Measurements from ENCODE around the gene ENOX1.

Gene ENOX1

DNA sequence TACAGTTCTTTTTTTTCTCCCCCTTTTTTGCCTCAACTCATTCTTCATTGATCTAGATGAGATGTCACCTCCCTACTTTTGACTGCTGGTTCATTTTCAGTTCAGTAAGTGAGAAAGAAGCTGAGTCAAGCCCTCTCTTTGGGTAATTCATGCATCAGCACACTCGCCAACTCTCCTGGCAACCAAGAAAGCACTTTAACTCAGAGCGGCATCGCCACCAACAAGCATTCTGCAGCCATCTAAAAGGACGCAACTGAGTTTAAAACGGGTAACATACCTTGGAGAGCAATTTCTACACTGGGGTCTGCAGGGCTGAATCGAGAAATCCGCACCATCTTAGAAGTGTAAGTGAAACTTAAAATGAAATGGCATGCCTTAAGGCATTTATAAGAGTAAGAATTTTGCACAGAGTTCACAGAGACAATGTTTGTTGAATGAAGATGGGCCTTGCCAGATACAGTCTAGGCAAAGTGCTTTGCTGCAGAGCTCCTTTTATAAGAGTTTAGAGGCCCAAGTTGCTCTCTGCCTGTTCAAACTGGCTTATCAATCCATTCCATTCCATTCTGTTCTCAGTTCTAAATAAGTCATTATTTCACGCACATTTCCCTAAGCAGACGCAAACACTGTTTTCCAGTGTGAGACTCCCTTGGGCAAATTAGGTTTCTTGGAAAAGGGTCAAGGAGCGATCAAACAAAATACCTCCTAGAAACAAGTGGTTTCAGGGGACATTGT lies 338.0 kb downstream of the ENOX1 start:
- no peaks in the 10 kb centered on the region for H3K4me1 ChIP-seq (ENCODE audit: control insufficient read depth, insufficient read depth, low read length)
- H3K27ac ChIP-seq (ENCODE audit: extremely low read depth, low read depth, low read length): no peak overlapping the region
- ChIA-PET CTCF (no interaction called here), POLR2A (no interaction called here)
- no peaks in the 10 kb centered on the region for H3K36me3 ChIP-seq (ENCODE audit: control insufficient read depth in 2 of 2, insufficient read depth in 1 of 2, low read length in 2 of 2)
- TF ChIP-seq, protein P1, sequence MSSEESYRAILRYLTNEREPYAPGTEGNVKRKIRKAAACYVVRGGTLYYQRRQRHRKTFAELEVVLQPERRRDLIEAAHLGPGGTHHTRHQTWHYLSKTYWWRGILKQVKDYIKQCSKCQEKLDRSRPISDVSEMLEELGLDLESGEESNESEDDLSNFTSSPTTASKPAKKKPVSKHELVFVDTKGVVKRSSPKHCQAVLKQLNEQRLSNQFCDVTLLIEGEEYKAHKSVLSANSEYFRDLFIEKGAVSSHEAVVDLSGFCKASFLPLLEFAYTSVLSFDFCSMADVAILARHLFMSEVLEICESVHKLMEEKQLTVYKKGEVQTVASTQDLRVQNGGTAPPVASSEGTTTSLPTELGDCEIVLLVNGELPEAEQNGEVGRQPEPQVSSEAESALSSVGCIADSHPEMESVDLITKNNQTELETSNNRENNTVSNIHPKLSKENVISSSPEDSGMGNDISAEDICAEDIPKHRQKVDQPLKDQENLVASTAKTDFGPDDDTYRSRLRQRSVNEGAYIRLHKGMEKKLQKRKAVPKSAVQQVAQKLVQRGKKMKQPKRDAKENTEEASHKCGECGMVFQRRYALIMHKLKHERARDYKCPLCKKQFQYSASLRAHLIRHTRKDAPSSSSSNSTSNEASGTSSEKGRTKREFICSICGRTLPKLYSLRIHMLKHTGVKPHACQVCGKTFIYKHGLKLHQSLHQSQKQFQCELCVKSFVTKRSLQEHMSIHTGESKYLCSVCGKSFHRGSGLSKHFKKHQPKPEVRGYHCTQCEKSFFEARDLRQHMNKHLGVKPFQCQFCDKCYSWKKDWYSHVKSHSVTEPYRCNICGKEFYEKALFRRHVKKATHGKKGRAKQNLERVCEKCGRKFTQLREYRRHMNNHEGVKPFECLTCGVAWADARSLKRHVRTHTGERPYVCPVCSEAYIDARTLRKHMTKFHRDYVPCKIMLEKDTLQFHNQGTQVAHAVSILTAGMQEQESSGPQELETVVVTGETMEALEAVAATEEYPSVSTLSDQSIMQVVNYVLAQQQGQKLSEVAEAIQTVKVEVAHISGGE (tag by site-specific recombination; conservative IDR thresholded peaks at IDR 0.05; ENCODE audit: low read depth): no peak
- TF ChIP-seq ZNF785 (tag by site-specific recombination; IDR thresholded peaks at IDR 0.05): no peak
- TF ChIP-seq, protein P2, sequence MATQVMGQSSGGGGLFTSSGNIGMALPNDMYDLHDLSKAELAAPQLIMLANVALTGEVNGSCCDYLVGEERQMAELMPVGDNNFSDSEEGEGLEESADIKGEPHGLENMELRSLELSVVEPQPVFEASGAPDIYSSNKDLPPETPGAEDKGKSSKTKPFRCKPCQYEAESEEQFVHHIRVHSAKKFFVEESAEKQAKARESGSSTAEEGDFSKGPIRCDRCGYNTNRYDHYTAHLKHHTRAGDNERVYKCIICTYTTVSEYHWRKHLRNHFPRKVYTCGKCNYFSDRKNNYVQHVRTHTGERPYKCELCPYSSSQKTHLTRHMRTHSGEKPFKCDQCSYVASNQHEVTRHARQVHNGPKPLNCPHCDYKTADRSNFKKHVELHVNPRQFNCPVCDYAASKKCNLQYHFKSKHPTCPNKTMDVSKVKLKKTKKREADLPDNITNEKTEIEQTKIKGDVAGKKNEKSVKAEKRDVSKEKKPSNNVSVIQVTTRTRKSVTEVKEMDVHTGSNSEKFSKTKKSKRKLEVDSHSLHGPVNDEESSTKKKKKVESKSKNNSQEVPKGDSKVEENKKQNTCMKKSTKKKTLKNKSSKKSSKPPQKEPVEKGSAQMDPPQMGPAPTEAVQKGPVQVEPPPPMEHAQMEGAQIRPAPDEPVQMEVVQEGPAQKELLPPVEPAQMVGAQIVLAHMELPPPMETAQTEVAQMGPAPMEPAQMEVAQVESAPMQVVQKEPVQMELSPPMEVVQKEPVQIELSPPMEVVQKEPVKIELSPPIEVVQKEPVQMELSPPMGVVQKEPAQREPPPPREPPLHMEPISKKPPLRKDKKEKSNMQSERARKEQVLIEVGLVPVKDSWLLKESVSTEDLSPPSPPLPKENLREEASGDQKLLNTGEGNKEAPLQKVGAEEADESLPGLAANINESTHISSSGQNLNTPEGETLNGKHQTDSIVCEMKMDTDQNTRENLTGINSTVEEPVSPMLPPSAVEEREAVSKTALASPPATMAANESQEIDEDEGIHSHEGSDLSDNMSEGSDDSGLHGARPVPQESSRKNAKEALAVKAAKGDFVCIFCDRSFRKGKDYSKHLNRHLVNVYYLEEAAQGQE (tag by site-specific recombination; IDR thresholded peaks at IDR 0.05): 0 out of 2 replicates have a peak, but pooled peaks have one; percentile 16
- H3K4me3 ChIP-seq (ENCODE audit: low read depth, low read length): no peak overlapping the region
- no peaks in the 10 kb centered on the region for H3K9me3 ChIP-seq (ENCODE audit: control insufficient read depth, insufficient read depth, low read depth, low read length)

DNA sequence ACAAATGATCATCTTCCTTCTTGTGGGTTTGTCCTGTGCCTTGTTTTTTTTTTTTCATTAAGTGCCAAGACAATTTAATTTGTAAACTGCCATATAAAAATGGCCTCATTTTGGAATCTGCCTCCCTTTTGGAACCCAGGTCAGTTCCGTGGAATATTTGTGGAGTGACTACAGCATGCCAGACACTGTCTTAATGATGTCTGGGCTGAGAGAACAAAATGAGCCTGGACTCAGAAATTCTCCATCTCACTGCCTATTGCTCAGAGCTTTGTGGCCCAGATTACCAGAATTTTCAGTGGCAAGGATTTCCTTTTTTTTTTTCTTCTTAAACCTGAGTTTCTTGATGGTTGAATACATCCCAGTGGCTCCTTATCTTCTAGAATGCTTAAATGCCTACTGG lies 340.6 kb downstream of the ENOX1 start:
- ChIA-PET POLR2A (no interaction called here), CTCF (no interaction called here)
- no peaks in the 10 kb centered on the region for H3K4me1 ChIP-seq (ENCODE audit: control insufficient read depth, insufficient read depth, low read length)
- H3K9me3 ChIP-seq (ENCODE audit: control insufficient read depth, insufficient read depth, low read depth, low read length): no peaks in the 10 kb centered on the region
- no peak overlapping the region for H3K27ac ChIP-seq (ENCODE audit: extremely low read depth, low read depth, low read length)
- H3K4me3 ChIP-seq (ENCODE audit: low read depth, low read length): no peak overlapping the region
- no peak for TF ChIP-seq KLF1 (tag by site-specific recombination; IDR thresholded peaks at IDR 0.05)
- no peaks in the 10 kb centered on the region for H3K36me3 ChIP-seq (ENCODE audit: control insufficient read depth in 2 of 2, insufficient read depth in 1 of 2, low read length in 2 of 2)

DNA sequence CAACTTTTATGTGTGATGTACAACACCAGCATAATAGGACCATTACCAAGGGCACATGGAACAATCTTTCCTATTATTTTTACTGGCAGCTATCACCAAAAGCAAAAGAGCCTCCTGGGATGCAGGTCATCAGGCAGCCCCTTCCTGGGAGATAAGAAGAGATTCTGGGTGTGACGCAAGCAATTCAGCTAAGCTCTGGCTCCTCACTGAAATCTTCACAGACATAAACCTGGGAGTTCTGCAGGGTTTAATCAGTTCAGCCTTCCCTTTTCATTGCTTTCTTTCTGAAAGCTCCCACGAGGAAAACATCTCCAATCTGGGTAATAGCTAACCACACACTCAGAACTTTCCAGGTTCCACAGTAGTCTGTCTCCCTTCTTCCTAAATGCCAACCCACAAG lies 341.1 kb downstream of the ENOX1 start:
- Histone ChIP-seq H3K4me3 (ENCODE audit: low read depth, low read length) (no peak overlapping the region), H3K4me1 (ENCODE audit: control insufficient read depth, insufficient read depth, low read length) (no peaks in the 10 kb centered on the region), H3K9me3 (ENCODE audit: control insufficient read depth, insufficient read depth, low read depth, low read length) (no peaks in the 10 kb centered on the region), H3K27ac (ENCODE audit: extremely low read depth, low read depth, low read length) (no peak overlapping the region), H3K36me3 (ENCODE audit: control insufficient read depth in 2 of 2, insufficient read depth in 1 of 2, low read length in 2 of 2) (no peaks in the 10 kb centered on the region)
- POLR2A ChIA-PET: no interaction called here
- CTCF ChIA-PET: no interaction called here
- TF ChIP-seq, protein P3, sequence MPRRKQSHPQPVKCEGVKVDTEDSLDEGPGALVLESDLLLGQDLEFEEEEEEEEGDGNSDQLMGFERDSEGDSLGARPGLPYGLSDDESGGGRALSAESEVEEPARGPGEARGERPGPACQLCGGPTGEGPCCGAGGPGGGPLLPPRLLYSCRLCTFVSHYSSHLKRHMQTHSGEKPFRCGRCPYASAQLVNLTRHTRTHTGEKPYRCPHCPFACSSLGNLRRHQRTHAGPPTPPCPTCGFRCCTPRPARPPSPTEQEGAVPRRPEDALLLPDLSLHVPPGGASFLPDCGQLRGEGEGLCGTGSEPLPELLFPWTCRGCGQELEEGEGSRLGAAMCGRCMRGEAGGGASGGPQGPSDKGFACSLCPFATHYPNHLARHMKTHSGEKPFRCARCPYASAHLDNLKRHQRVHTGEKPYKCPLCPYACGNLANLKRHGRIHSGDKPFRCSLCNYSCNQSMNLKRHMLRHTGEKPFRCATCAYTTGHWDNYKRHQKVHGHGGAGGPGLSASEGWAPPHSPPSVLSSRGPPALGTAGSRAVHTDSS (tag by site-specific recombination; IDR thresholded peaks at IDR 0.05): no peak
- TF ChIP-seq GLI2 (tag by site-specific recombination; IDR thresholded peaks at IDR 0.05; ENCODE audit: borderline replicate concordance, low read depth) (no peak), ZNF558 (tag by site-specific recombination; IDR thresholded peaks at IDR 0.05) (no peak), HOXA7 (CRISPR knock-in tag; IDR thresholded peaks at IDR 0.05; ENCODE audit: borderline replicate concordance) (no peak), KLF1 (tag by site-specific recombination; IDR thresholded peaks at IDR 0.05) (no peak), HOXC10 (CRISPR knock-in tag; IDR thresholded peaks at IDR 0.05) (no peak), ZNF391 (tag by site-specific recombination; IDR thresholded peaks at IDR 0.05; ENCODE audit: borderline replicate concordance, low read depth) (no peak)
- TF ChIP-seq, protein P4, sequence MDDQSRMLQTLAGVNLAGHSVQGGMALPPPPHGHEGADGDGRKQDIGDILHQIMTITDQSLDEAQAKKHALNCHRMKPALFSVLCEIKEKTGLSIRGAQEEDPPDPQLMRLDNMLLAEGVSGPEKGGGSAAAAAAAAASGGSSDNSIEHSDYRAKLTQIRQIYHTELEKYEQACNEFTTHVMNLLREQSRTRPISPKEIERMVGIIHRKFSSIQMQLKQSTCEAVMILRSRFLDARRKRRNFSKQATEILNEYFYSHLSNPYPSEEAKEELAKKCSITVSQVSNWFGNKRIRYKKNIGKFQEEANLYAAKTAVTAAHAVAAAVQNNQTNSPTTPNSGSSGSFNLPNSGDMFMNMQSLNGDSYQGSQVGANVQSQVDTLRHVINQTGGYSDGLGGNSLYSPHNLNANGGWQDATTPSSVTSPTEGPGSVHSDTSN (CRISPR knock-in tag; IDR thresholded peaks at IDR 0.05): no peak
- TF ChIP-seq, protein P1 (tag by site-specific recombination; conservative IDR thresholded peaks at IDR 0.05; ENCODE audit: low read depth): no peak
- TF ChIP-seq, protein P5, sequence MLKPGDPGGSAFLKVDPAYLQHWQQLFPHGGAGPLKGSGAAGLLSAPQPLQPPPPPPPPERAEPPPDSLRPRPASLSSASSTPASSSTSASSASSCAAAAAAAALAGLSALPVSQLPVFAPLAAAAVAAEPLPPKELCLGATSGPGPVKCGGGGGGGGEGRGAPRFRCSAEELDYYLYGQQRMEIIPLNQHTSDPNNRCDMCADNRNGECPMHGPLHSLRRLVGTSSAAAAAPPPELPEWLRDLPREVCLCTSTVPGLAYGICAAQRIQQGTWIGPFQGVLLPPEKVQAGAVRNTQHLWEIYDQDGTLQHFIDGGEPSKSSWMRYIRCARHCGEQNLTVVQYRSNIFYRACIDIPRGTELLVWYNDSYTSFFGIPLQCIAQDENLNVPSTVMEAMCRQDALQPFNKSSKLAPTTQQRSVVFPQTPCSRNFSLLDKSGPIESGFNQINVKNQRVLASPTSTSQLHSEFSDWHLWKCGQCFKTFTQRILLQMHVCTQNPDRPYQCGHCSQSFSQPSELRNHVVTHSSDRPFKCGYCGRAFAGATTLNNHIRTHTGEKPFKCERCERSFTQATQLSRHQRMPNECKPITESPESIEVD (tag by site-specific recombination; IDR thresholded peaks at IDR 0.05): no peak

Data from HEK293 (cell line).